NCI-H2171 treated with DMSO at 0.1 percent for 48 hours (cell line): ENCODE results near the gene TMEM212.
"Not testable (repeated sequence)": the region's sequence is repeated elsewhere in the genome, so short reads cannot be mapped to it uniquely, and the experiment has no call there.

ENCODE experiments used
- DNase-seq: peaks from one replicate; lab custom pipeline; 2025; lab: John Stamatoyannopoulos, UW

Gene TMEM212

GRCh38 chr3:171813278-171813896, 29.8 kb upstream of the TMEM212 start:
- DNase-seq, result no peak

- no peak for DNase-seq
These were observed 29.2 kb upstream of the TMEM212 start for GRCh38 chr3:171813897-171814460.

- not testable (repeated sequence) for DNase-seq
These were observed 28.5 kb upstream of the TMEM212 start for GRCh38 chr3:171814662-171815061.

- DNase-seq, result no peak
These were observed 27.1 kb upstream of the TMEM212 start for GRCh38 chr3:171815973-171816595.

GRCh38 chr3:171817074-171817800, 25.9 kb upstream of the TMEM212 start:
- DNase-seq, result no peak

GRCh38 chr3:171821044-171821443, 22.1 kb upstream of the TMEM212 start:
- no peak for DNase-seq

- DNase-seq, result no peak
These were observed 21.3 kb upstream of the TMEM212 start for GRCh38 chr3:171821778-171822358.

- no peak for DNase-seq
These were observed 20.6 kb upstream of the TMEM212 start for GRCh38 chr3:171822431-171823106.

GRCh38 chr3:171824116-171824515, 19.0 kb upstream of the TMEM212 start:
- DNase-seq, result no peak

GRCh38 chr3:171824824-171825221, 18.3 kb upstream of the TMEM212 start:
- no peak for DNase-seq

GRCh38 chr3:171825222-171825828, 17.8 kb upstream of the TMEM212 start:
- no peak for DNase-seq

- no peak for DNase-seq
These were observed 15.8 kb upstream of the TMEM212 start for GRCh38 chr3:171827385-171827784.

- DNase-seq, result no peak
These were observed 15.2 kb upstream of the TMEM212 start for GRCh38 chr3:171827836-171828458.

GRCh38 chr3:171828902-171829770, 14.0 kb upstream of the TMEM212 start:
- no peak for DNase-seq

- peak; percentile 42 for DNase-seq
These were observed 13.2 kb upstream of the TMEM212 start for GRCh38 chr3:171829841-171830517.

- DNase-seq, result no peak
These were observed 12.7 kb upstream of the TMEM212 start for GRCh38 chr3:171830518-171830875.

GRCh38 chr3:171831936-171832335, 11.2 kb upstream of the TMEM212 start:
- no peak for DNase-seq

GRCh38 chr3:171832989-171833388, 10.2 kb upstream of the TMEM212 start:
- no peak for DNase-seq

GRCh38 chr3:171833789-171834460, 9.2 kb upstream of the TMEM212 start:
- DNase-seq, result peak; percentile 54
